PC-9 (cell line): ENCODE measurements around the gene RYR2. TPM values are rescaled to one million over a fixed set of nuclear protein-coding genes. Genes with fewer than 3 reads are reported as not detected.
A peak's percentile ranks its signal among the peaks of the same experiment; 100 is the strongest.
"Not testable (repeated sequence)": the region's sequence is repeated elsewhere in the genome, so short reads cannot be mapped to it uniquely, and the experiment has no call there.

ENCODE experiments used
- BruUV-seq: library from RNA; stranded (reverse); fragments of 400-500 nt; replicated peaks from 2 replicates; lab custom pipeline; 2021; lab: Mats Ljungman, UMichigan
- CTCF ChIA-PET: fragments of 300-600 bp; sonication (Branson Sonifier 250); formaldehyde crosslinking; loops from one replicate; lab custom pipeline; 2022; ENCODE audit warnings: antibody characterized with exemption; lab: Charles Lee
- POLR2A ChIA-PET: fragments of 300-600 bp; sonication (Branson Sonifier 250); formaldehyde crosslinking; loops from one replicate; lab custom pipeline; 2022; ENCODE audit warnings: antibody characterized with exemption; ENCODE audit not compliant: unreplicated experiment; lab: Charles Lee
- DNase-seq, 2 experiments: peaks; one replicate each; pipeline versions ENCODE4 v3.0.0 to v3.0.0-alpha.2; 2015 to 2022; ENCODE audit warnings: mixed read lengths in 1 of 2
- H2AFZ ChIP-seq: fragments of 200-600 bp; sonication (generic); 2 replicates; pipeline ENCODE4 v1.8.1; 2017; ENCODE audit warnings: antibody characterized with exemption
- H3F3A ChIP-seq: fragments of 200-600 bp; sonication (generic); 2 replicates; pipeline ENCODE4 v1.8.1; 2017; ENCODE audit warnings: antibody characterized with exemption, mild to moderate bottlenecking, low read depth; ENCODE audit not compliant: insufficient read depth
- H3K27ac ChIP-seq: fragments of 200-600 bp; sonication (generic); 2 replicates; pipeline ENCODE4 v1.6.1; 2016; ENCODE audit warnings: mixed run types
- H3K27me3 ChIP-seq: fragments of 200-600 bp; sonication (generic); 2 replicates; pipeline ENCODE4 v1.6.1; 2016; ENCODE audit warnings: low read depth, mixed run types; ENCODE audit not compliant: insufficient read depth
- H3K36me3 ChIP-seq: fragments of 200-600 bp; sonication (generic); 2 replicates; pipeline ENCODE4 v1.6.1; 2016; ENCODE audit warnings: low read depth, mixed run types
- H3K4me1 ChIP-seq: fragments of 200-600 bp; sonication (generic); replicated peaks from 2 replicates; pipeline ENCODE4 v1.6.1; 2016; ENCODE audit warnings: mixed run types; ENCODE audit not compliant: insufficient read depth
- H3K4me2 ChIP-seq: fragments of 200-600 bp; sonication (generic); 2 replicates; pipeline ENCODE4 v1.6.1; 2017; ENCODE audit warnings: mixed run types
- H3K4me3 ChIP-seq: fragments of 200-600 bp; sonication (generic); 2 replicates; pipeline ENCODE4 v1.6.1; 2016; ENCODE audit warnings: mixed run types
- H3K79me2 ChIP-seq: fragments of 200-600 bp; sonication (generic); 2 replicates; pipeline ENCODE4 v1.6.1; 2017; ENCODE audit warnings: low read depth, mixed run types
- H3K9me2 ChIP-seq: fragments of 200-600 bp; sonication (generic); 2 replicates; pipeline ENCODE4 v1.8.1; 2017; ENCODE audit warnings: mild to moderate bottlenecking; ENCODE audit not compliant: insufficient read depth
- H3K9me3 ChIP-seq: fragments of 200-600 bp; sonication (generic); 2 replicates; pipeline ENCODE4 v1.8.1; 2016; ENCODE audit warnings: low read depth; ENCODE audit not compliant: insufficient read depth
- H4K20me1 ChIP-seq: fragments of 200-600 bp; sonication (generic); 2 replicates; pipeline ENCODE4 v1.8.1; 2017; ENCODE audit not compliant: insufficient read depth
- EZH2 ChIP-seq: fragments of 200-600 bp; sonication (generic); IDR thresholded peaks from 2 replicates; pipeline ENCODE4 v1.8.0; 2017; ENCODE audit warnings: antibody characterized with exemption, low read depth
- intact Hi-C: fragments of 100-400 bp; cut with micrococcal nuclease; formaldehyde crosslinking; loops from one replicate; pipeline ENCODE4 v1.10.0; 2022; ENCODE audit not compliant: unreplicated experiment
- total RNA-seq: library from RNA; stranded (reverse); gene quantifications from 2 replicates; pipeline ENCODE4 v1.2.3, GENCODE V29; 2021
- TF ChIP-seq, protein P1 (sequence below): fragments of 200-600 bp; sonication (generic); conservative IDR thresholded peaks from 2 replicates; pipeline ENCODE4 v1.6.1; 2017; ENCODE audit warnings: mixed run types, antibody characterized with exemption, mild to moderate bottlenecking, moderate library complexity

Gene RYR2
- total RNA-seq, 1 experiment from 2014 or later, result not detected

DNA sequence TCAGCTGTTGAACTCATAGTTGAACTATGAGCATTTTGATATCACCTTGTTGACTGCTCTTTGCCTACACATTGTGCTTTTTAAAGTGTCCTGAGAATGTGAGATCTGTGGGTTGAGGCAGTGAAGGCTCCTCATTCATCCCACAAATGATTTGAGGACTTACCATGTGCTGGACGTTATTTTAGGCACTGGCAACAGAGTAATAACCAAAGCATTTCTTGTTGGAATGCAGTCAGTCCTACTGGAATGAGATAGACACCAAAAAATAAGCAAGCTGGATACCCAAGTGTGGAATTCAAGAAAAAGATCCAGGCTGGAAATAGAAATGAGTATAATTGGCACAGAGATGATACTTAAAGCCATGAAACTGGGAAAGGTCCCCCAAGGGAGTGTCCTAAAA is 775.3 kb downstream of the RYR2 start:
- CTCF ChIA-PET, result interaction anchor here (0.6 kb wide), 1 partner anchor 12 kb away, joined by 3 read pairs; no protein-coding TSS in a partner anchor
- Histone ChIP-seq H3K27me3 (no peaks in the 10 kb centered on the region), H3F3A (no peaks in the 10 kb centered on the region), H2AFZ (no peak overlapping the region), H4K20me1 (no peaks in the 10 kb centered on the region), H3K36me3 (no peaks in the 10 kb centered on the region), H3K9me3 (no peaks in the 10 kb centered on the region), H3K79me2 (no peaks in the 10 kb centered on the region), H3K9me2 (no peaks in the 10 kb centered on the region), H3K4me3 (no peak overlapping the region), H3K4me2 (no peak overlapping the region), H3K4me1 (no peaks in the 10 kb centered on the region), H3K27ac (no peak overlapping the region)
- DNase-seq, result no peak
- TF ChIP-seq EZH2, result no peak
- TF ChIP-seq, protein P1, sequence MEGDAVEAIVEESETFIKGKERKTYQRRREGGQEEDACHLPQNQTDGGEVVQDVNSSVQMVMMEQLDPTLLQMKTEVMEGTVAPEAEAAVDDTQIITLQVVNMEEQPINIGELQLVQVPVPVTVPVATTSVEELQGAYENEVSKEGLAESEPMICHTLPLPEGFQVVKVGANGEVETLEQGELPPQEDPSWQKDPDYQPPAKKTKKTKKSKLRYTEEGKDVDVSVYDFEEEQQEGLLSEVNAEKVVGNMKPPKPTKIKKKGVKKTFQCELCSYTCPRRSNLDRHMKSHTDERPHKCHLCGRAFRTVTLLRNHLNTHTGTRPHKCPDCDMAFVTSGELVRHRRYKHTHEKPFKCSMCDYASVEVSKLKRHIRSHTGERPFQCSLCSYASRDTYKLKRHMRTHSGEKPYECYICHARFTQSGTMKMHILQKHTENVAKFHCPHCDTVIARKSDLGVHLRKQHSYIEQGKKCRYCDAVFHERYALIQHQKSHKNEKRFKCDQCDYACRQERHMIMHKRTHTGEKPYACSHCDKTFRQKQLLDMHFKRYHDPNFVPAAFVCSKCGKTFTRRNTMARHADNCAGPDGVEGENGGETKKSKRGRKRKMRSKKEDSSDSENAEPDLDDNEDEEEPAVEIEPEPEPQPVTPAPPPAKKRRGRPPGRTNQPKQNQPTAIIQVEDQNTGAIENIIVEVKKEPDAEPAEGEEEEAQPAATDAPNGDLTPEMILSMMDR, result no peak
- intact Hi-C loops, result no loop called here
- BruUV-seq, result no TSS peak
- POLR2A ChIA-PET, result no interaction called here

DNA sequence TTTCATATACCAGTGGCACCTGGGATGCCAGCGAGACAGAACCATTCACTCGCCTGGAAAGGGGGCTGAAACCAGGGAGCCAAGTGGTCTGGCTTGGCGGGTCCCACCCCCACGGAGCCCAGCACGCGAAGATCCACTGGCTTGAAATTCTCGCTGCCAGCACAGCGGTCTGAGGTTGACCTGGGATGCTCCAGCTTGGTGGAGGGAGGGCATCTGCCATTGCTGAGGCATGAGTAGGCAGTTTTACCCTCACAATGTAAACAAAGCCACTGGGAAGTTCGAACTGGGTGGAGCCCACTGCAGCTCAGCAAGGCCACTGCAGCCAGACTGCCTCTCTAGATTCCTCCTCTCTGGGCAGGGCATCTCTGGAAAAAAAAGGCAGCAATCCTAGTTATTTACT is 778.6 kb downstream of the RYR2 start:
- H2AFZ ChIP-seq, H3K4me1 ChIP-seq, BruUV-seq, CTCF ChIA-PET, POLR2A ChIA-PET, H3K4me2 ChIP-seq, H3K79me2 ChIP-seq, H3K27me3 ChIP-seq, H3K27ac ChIP-seq, H3K9me2 ChIP-seq, H3K36me3 ChIP-seq, H3K4me3 ChIP-seq, H3F3A ChIP-seq, intact Hi-C loops, H4K20me1 ChIP-seq, H3K9me3 ChIP-seq: not testable (repeated sequence)
- DNase-seq, result peak in 1 of 2 experiments; percentile 1

DNA sequence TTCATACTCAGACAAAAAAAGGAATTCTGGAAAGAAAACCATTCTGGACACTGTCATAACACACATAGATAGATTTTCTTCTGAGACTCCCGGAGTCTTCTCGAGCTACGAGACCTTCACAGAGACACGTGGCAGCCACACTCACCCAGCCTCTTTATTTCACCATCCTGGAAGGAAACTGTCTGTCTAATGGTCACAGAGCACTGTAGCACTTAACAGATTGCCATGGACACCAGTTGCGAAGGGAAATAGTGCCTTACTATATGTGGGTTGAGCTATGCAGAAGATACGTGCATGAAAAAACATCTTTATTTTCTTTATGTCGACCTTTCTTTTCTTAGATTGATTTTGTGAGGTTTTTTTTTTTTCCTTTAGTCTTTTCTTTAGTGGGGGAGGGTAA is 790.9 kb downstream of the RYR2 start:
- Histone ChIP-seq H3K79me2 (no peaks in the 10 kb centered on the region), H3K4me3 (no peak overlapping the region), H3F3A (no peaks in the 10 kb centered on the region), H3K36me3 (no peaks in the 10 kb centered on the region), H3K4me1 (no peaks in the 10 kb centered on the region), H3K27ac (no peak overlapping the region), H4K20me1 (no peaks in the 10 kb centered on the region), H3K4me2 (no peak overlapping the region), H3K27me3 (no peaks in the 10 kb centered on the region), H2AFZ (no peak overlapping the region), H3K9me3 (no peaks in the 10 kb centered on the region), H3K9me2 (no peaks in the 10 kb centered on the region)
- ChIA-PET POLR2A (no interaction called here), CTCF (no interaction called here)
- intact Hi-C loops, result no loop called here
- DNase-seq, result no peak
- TF ChIP-seq, protein P1, result no peak
- no peak for TF ChIP-seq EZH2
- BruUV-seq, result no TSS peak

DNA sequence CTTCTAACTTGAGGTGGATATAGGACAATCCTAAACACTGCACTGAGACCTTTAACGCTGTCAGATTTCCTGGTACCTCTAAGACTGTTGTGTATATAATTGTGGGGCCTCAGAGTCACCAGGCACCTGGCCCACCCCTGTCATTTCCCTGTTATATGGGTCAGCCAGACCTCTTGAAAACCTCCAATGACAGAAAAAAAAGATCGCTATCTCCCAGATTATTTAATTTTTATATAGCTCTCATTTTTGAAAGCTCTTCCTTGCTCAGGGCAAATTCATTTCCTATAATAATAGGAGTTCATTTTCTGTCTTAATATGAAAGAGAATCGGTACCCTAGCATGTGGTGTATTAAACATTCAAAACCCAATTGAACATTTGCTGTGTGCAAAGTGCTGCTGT is 792.1 kb downstream of the RYR2 start:
- BruUV-seq, result no TSS peak
- Histone ChIP-seq H3K27me3 (no peaks in the 10 kb centered on the region), H3K9me3 (no peaks in the 10 kb centered on the region), H3K36me3 (no peaks in the 10 kb centered on the region), H3K79me2 (no peaks in the 10 kb centered on the region), H3F3A (no peaks in the 10 kb centered on the region), H4K20me1 (no peaks in the 10 kb centered on the region), H3K4me1 (no peaks in the 10 kb centered on the region), H3K27ac (no peak overlapping the region), H3K4me2 (no peak overlapping the region), H3K9me2 (no peaks in the 10 kb centered on the region), H3K4me3 (no peak overlapping the region), H2AFZ (no peak overlapping the region)
- ChIA-PET POLR2A (no interaction called here), CTCF (no interaction called here)
- intact Hi-C loops, result no loop called here
- no peak for DNase-seq
- no peak for TF ChIP-seq EZH2
- TF ChIP-seq, protein P1, result no peak
